Mesendoderm (in vitro differentiated cells): ENCODE measurements around the gene NELL2.

ENCODE experiments used
- DNase-seq: peaks from one replicate; pipeline ENCODE4 v3.0.0; 2013
- H2AK5ac ChIP-seq: 2 replicates; pipeline ENCODE4 v1.6.1; 2013; ENCODE audit warnings: low read length, inconsistent platforms
- H2BK120ac ChIP-seq: 2 replicates; pipeline ENCODE4 v1.6.1; 2013; ENCODE audit warnings: low read depth, mild to moderate bottlenecking, low read length, moderate library complexity, mixed read lengths
- H2BK15ac ChIP-seq: replicated peaks from 2 replicates; pipeline ENCODE4 v1.6.1; 2013; ENCODE audit warnings: low read depth, mild to moderate bottlenecking, moderate library complexity
- H2BK5ac ChIP-seq: 2 replicates; pipeline ENCODE4 v1.6.1; 2013; ENCODE audit warnings: low read length, inconsistent platforms
- H3K18ac ChIP-seq: 2 replicates; pipeline ENCODE4 v1.6.1; 2013; ENCODE audit warnings: mild to moderate bottlenecking, low read length, mixed read lengths
- H3K23ac ChIP-seq: one replicate; pipeline ENCODE4 v1.6.1; 2013; ENCODE audit warnings: low read length
- H3K27ac ChIP-seq: 2 replicates; pipeline ENCODE4 v1.5.1; 2013; ENCODE audit warnings: low read depth, mild to moderate bottlenecking, inconsistent platforms, low read length, moderate library complexity
- H3K27me3 ChIP-seq: 2 replicates; pipeline ENCODE4 v1.6.1; 2013; ENCODE audit warnings: low read length, control low read depth, mild to moderate bottlenecking, inconsistent platforms; ENCODE audit not compliant: insufficient read depth, poor library complexity
- H3K36me3 ChIP-seq: 2 replicates; pipeline ENCODE4 v1.6.1; 2013; ENCODE audit warnings: low read length, inconsistent platforms; ENCODE audit not compliant: control insufficient read depth, insufficient read depth
- H3K4ac ChIP-seq: one replicate; pipeline ENCODE4 v1.6.1; 2013; ENCODE audit warnings: low read depth, mild to moderate bottlenecking, low read length, moderate library complexity
- H3K4me1 ChIP-seq: 2 replicates; pipeline ENCODE4 v1.6.1; 2013; ENCODE audit warnings: low read depth, low read length, inconsistent platforms; ENCODE audit not compliant: control insufficient read depth
- H3K4me2 ChIP-seq: 2 replicates; pipeline ENCODE4 v1.6.1; 2013; ENCODE audit warnings: low read length
- H3K4me3 ChIP-seq: 2 replicates; pipeline ENCODE4 v1.5.1; 2013; ENCODE audit warnings: mild to moderate bottlenecking, low read length
- H3K56ac ChIP-seq: one replicate; pipeline ENCODE4 v1.6.1; 2013; ENCODE audit warnings: low read length
- H3K79me1 ChIP-seq: 2 replicates; pipeline ENCODE4 v1.6.1; 2013; ENCODE audit warnings: low read length, inconsistent platforms
- H3K79me2 ChIP-seq: 2 replicates; pipeline ENCODE4 v1.6.1; 2013; ENCODE audit warnings: mild to moderate bottlenecking, low read length; ENCODE audit not compliant: control insufficient read depth, insufficient read depth
- H3K9ac ChIP-seq: 2 replicates; pipeline ENCODE4 v1.6.1; 2013; ENCODE audit warnings: low read length, inconsistent platforms
- H4K5ac ChIP-seq: one replicate; pipeline ENCODE4 v1.6.1; 2013; ENCODE audit warnings: low read length
- H4K8ac ChIP-seq: one replicate; pipeline ENCODE4 v1.6.1; 2013; ENCODE audit warnings: low read depth, mild to moderate bottlenecking, control low read depth, low read length, moderate library complexity
- WGBS: extraction: QIAGEN DNeasy Blood & Tissue Kit; methylation state at CpG from one replicate; pipeline ENCODE4 v1.1.7; 2013; ENCODE audit warnings: low lambda C conversion rate, missing lambda C conversion rate; ENCODE audit not compliant: insufficient coverage; ENCODE audit errors: extremely low coverage; 5-methylcytosine and 5-hydroxymethylcytosine counted together

NELL2 gene

GRCh38 chr12:44500423-44500822 lies 375.7 kb downstream of the NELL2 start:
- no peaks in the 10 kb centered on the region for H3K4me1 ChIP-seq
- no peak overlapping the region for H3K56ac ChIP-seq
- no peak overlapping the region for H3K4ac ChIP-seq
- no peak overlapping the region for H3K4me2 ChIP-seq
- no peak overlapping the region for H2BK5ac ChIP-seq
- H4K8ac ChIP-seq, result no peak overlapping the region
- no peak for DNase-seq
- no peak overlapping the region for H3K4me3 ChIP-seq
- H3K27ac ChIP-seq, result no peak overlapping the region
- H3K9ac ChIP-seq, result no peak overlapping the region
- H4K5ac ChIP-seq, result no peak overlapping the region
- no peak overlapping the region for H2AK5ac ChIP-seq
- H3K18ac ChIP-seq, result no peak overlapping the region
- H2BK120ac ChIP-seq, result no peak overlapping the region
- no peaks in the 10 kb centered on the region for H3K79me2 ChIP-seq
- H3K36me3 ChIP-seq, result no peaks in the 10 kb centered on the region
- H2BK15ac ChIP-seq, result no peak overlapping the region
- no peak overlapping the region for H3K23ac ChIP-seq
- no CpG with 5 or more reads among the region's 24 CpGs for WGBS
- H3K27me3 ChIP-seq, result no peaks in the 10 kb centered on the region
- no peaks in the 10 kb centered on the region for H3K79me1 ChIP-seq

GRCh38 chr12:44497044-44497443 lies 379.1 kb downstream of the NELL2 start:
- Histone ChIP-seq H3K23ac (no peak overlapping the region), H4K8ac (no peak overlapping the region), H3K4ac (no peak overlapping the region), H3K27ac (no peak overlapping the region), H4K5ac (no peak overlapping the region), H3K27me3 (no peaks in the 10 kb centered on the region), H3K4me2 (no peak overlapping the region), H2AK5ac (no peak overlapping the region), H3K4me1 (no peaks in the 10 kb centered on the region), H3K4me3 (no peak overlapping the region), H2BK120ac (no peak overlapping the region), H2BK15ac (no peak overlapping the region), H3K79me2 (no peaks in the 10 kb centered on the region), H3K18ac (no peak overlapping the region), H3K56ac (no peak overlapping the region), H3K9ac (no peak overlapping the region), H3K79me1 (no peaks in the 10 kb centered on the region), H3K36me3 (no peaks in the 10 kb centered on the region), H2BK5ac (no peak overlapping the region)
- peak; percentile 45 for DNase-seq
- no CpG with 5 or more reads among the region's 1 CpG for WGBS

GRCh38 chr12:44490181-44490580 lies 385.9 kb downstream of the NELL2 start:
- H3K27me3 ChIP-seq, result no peaks in the 10 kb centered on the region
- H2BK120ac ChIP-seq, result no peak overlapping the region
- no peak overlapping the region for H2BK15ac ChIP-seq
- H4K8ac ChIP-seq, result no peak overlapping the region
- no peak overlapping the region for H3K23ac ChIP-seq
- no peak overlapping the region for H3K9ac ChIP-seq
- no peak overlapping the region for H3K4me3 ChIP-seq
- H3K4me2 ChIP-seq, result no peak overlapping the region
- no peak for DNase-seq
- H3K79me2 ChIP-seq, result no peaks in the 10 kb centered on the region
- H2BK5ac ChIP-seq, result no peak overlapping the region
- no peak overlapping the region for H3K4ac ChIP-seq
- no peak overlapping the region for H4K5ac ChIP-seq
- H3K56ac ChIP-seq, result no peak overlapping the region
- H3K36me3 ChIP-seq, result no peaks in the 10 kb centered on the region
- H2AK5ac ChIP-seq, result no peak overlapping the region
- no peak overlapping the region for H3K18ac ChIP-seq
- H3K27ac ChIP-seq, result no peak overlapping the region
- no peaks in the 10 kb centered on the region for H3K4me1 ChIP-seq
- H3K79me1 ChIP-seq, result no peaks in the 10 kb centered on the region

GRCh38 chr12:44488180-44488579 lies 387.9 kb downstream of the NELL2 start:
- Histone ChIP-seq H4K8ac (no peak overlapping the region), H2BK5ac (no peak overlapping the region), H3K4me1 (no peaks in the 10 kb centered on the region), H3K23ac (no peak overlapping the region), H2AK5ac (no peak overlapping the region), H3K4me2 (no peak overlapping the region), H3K79me2 (no peaks in the 10 kb centered on the region), H3K27ac (no peak overlapping the region), H4K5ac (no peak overlapping the region), H3K56ac (no peak overlapping the region), H3K79me1 (no peaks in the 10 kb centered on the region), H2BK15ac (no peak overlapping the region), H3K27me3 (no peaks in the 10 kb centered on the region), H3K4me3 (no peak overlapping the region), H3K18ac (no peak overlapping the region), H3K36me3 (no peaks in the 10 kb centered on the region), H3K9ac (no peak overlapping the region), H3K4ac (no peak overlapping the region), H2BK120ac (no peak overlapping the region)
- DNase-seq, result no peak
- no CpG with 5 or more reads among the region's 3 CpGs for WGBS

- H3K27ac ChIP-seq, result no peak overlapping the region
- no CpG with 5 or more reads among the region's 1 CpG for WGBS
- H2AK5ac ChIP-seq, result no peak overlapping the region
- H3K56ac ChIP-seq, result no peak overlapping the region
- H3K36me3 ChIP-seq, result no peaks in the 10 kb centered on the region
- no peak overlapping the region for H3K9ac ChIP-seq
- no peak overlapping the region for H3K23ac ChIP-seq
- H3K79me2 ChIP-seq, result no peaks in the 10 kb centered on the region
- no peak overlapping the region for H4K5ac ChIP-seq
- no peak overlapping the region for H3K4ac ChIP-seq
- no peak overlapping the region for H4K8ac ChIP-seq
- H3K4me2 ChIP-seq, result no peak overlapping the region
- no peak overlapping the region for H3K18ac ChIP-seq
- H2BK15ac ChIP-seq, result no peak overlapping the region
- H3K4me1 ChIP-seq, result no peaks in the 10 kb centered on the region
- no peak overlapping the region for H2BK120ac ChIP-seq
- no peak overlapping the region for H3K4me3 ChIP-seq
- no peaks in the 10 kb centered on the region for H3K79me1 ChIP-seq
- no peaks in the 10 kb centered on the region for H3K27me3 ChIP-seq
- no peak overlapping the region for H2BK5ac ChIP-seq
- no peak for DNase-seq
Measured at GRCh38 chr12:44484862-44485261, 391.3 kb downstream of the NELL2 start.

- no peak overlapping the region for H3K4ac ChIP-seq
- no peak overlapping the region for H3K4me2 ChIP-seq
- no peak overlapping the region for H3K27ac ChIP-seq
- H2BK120ac ChIP-seq, result no peak overlapping the region
- no peak overlapping the region for H3K9ac ChIP-seq
- no peaks in the 10 kb centered on the region for H3K27me3 ChIP-seq
- no peak overlapping the region for H3K56ac ChIP-seq
- H2BK15ac ChIP-seq, result no peak overlapping the region
- H3K79me2 ChIP-seq, result no peaks in the 10 kb centered on the region
- H2AK5ac ChIP-seq, result no peak overlapping the region
- H3K18ac ChIP-seq, result no peak overlapping the region
- no peaks in the 10 kb centered on the region for H3K4me1 ChIP-seq
- DNase-seq, result no peak
- H3K36me3 ChIP-seq, result no peaks in the 10 kb centered on the region
- H2BK5ac ChIP-seq, result no peak overlapping the region
- H3K23ac ChIP-seq, result no peak overlapping the region
- no peak overlapping the region for H3K4me3 ChIP-seq
- no peak overlapping the region for H4K8ac ChIP-seq
- no peak overlapping the region for H4K5ac ChIP-seq
- H3K79me1 ChIP-seq, result no peaks in the 10 kb centered on the region
- WGBS, result no CpG with 5 or more reads among the region's 6 CpGs
Measured at GRCh38 chr12:44477331-44477980, 398.7 kb downstream of the NELL2 start.
